NCI-H2081 (cell line): ENCODE measurements around the gene FBH1.
A peak's percentile ranks its signal among the peaks of the same experiment; 100 is the strongest.
"Not testable (repeated sequence)": the region's sequence is repeated elsewhere in the genome, so short reads cannot be mapped to it uniquely, and the experiment has no call there.

Experiments
- DNase-seq, 2 experiments: peaks; one replicate each; lab custom pipeline; 2025; lab: John Stamatoyannopoulos, UW

The FBH1 gene

GRCh38 chr10:5903563-5903962, 13.5 kb downstream of the FBH1 start:
- DNase-seq = no peak

GRCh38 chr10:5904227-5904626, 14.2 kb downstream of the FBH1 start:
- DNase-seq = no peak

- no peak for DNase-seq
Observed at GRCh38 chr10:5905854-5906507, 15.9 kb downstream of the FBH1 start.

- DNase-seq = no peak
Observed at GRCh38 chr10:5906651-5907050, 16.6 kb downstream of the FBH1 start.

- not testable (repeated sequence) for DNase-seq
Observed at GRCh38 chr10:5908676-5909075, 18.6 kb downstream of the FBH1 start.

- DNase-seq = peak; percentile 62 to 86
Observed at GRCh38 chr10:5910323-5911100, 20.5 kb downstream of the FBH1 start.

GRCh38 chr10:5911670-5912069, 21.6 kb downstream of the FBH1 start:
- DNase-seq = no peak

GRCh38 chr10:5913736-5914135, 23.7 kb downstream of the FBH1 start:
- DNase-seq = no peak

GRCh38 chr10:5915451-5915850, 25.4 kb downstream of the FBH1 start:
- DNase-seq = no peak

GRCh38 chr10:5917305-5917704, 27.3 kb downstream of the FBH1 start:
- DNase-seq = no peak

- no peak for DNase-seq
Observed at GRCh38 chr10:5918763-5919162, 28.7 kb downstream of the FBH1 start.

GRCh38 chr10:5919568-5919967, 29.5 kb downstream of the FBH1 start:
- no peak for DNase-seq

GRCh38 chr10:5921746-5922145, 31.7 kb downstream of the FBH1 start:
- DNase-seq = no peak

GRCh38 chr10:5924889-5925288, 34.8 kb downstream of the FBH1 start:
- DNase-seq = no peak

GRCh38 chr10:5927306-5927705, 37.3 kb downstream of the FBH1 start:
- no peak for DNase-seq

- DNase-seq = no peak
Observed at GRCh38 chr10:5929442-5929841, 39.4 kb downstream of the FBH1 start.

GRCh38 chr10:5930272-5930671, 40.2 kb downstream of the FBH1 start:
- no peak for DNase-seq

- no peak for DNase-seq
Observed at GRCh38 chr10:5932345-5932744, 42.3 kb downstream of the FBH1 start.

- DNase-seq = no peak
Observed at GRCh38 chr10:5933909-5934546, 44.0 kb downstream of the FBH1 start.

GRCh38 chr10:5935628-5936027, 45.6 kb downstream of the FBH1 start:
- DNase-seq = no peak

GRCh38 chr10:5937016-5937415, 47.0 kb downstream of the FBH1 start:
- no peak for DNase-seq

GRCh38 chr10:5938291-5938690, 48.2 kb downstream of the FBH1 start:
- no peak for DNase-seq

GRCh38 chr10:5940807-5941218, 50.8 kb downstream of the FBH1 start:
- no peak for DNase-seq
